HG03571 (cell line): ENCODE measurements around the gene GNPTAB.
"Not testable (repeated sequence)": the region's sequence is repeated elsewhere in the genome, so short reads cannot be mapped to it uniquely, and the experiment has no call there.

Experiments
- ATAC-seq: cut with Tn5 transposase; IDR thresholded peaks from one replicate; pipeline ENCODE4 v1.9.1; 2021; ENCODE audit not compliant: unreplicated experiment

GNPTAB gene

GRCh38 chr12:101740566-101740965 is 90.2 kb downstream of the GNPTAB start:
- no peak for ATAC-seq

GRCh38 chr12:101738920-101739665 is 91.7 kb downstream of the GNPTAB start, which contains the start of gene SYCP3:
TSS of gene SYCP3 (minus strand) at chr12:101739462. CDS start at chr12:101737935, 1,527 bp downstream.
- no peak for ATAC-seq

GRCh38 chr12:101737476-101737875 is 93.3 kb downstream of the GNPTAB start:
- no peak for ATAC-seq

- ATAC-seq: not testable (repeated sequence)
These were observed 96.3 kb downstream of the GNPTAB start for GRCh38 chr12:101734482-101734881.

GRCh38 chr12:101733166-101733565 is 97.6 kb downstream of the GNPTAB start:
- peak; percentile 57 for ATAC-seq

- no peak for ATAC-seq
These were observed 98.4 kb downstream of the GNPTAB start for GRCh38 chr12:101732318-101732717.

GRCh38 chr12:101729842-101730241 is 100.9 kb downstream of the GNPTAB start:
- no peak for ATAC-seq

- ATAC-seq: no peak
These were observed 103.7 kb downstream of the GNPTAB start for GRCh38 chr12:101727098-101727497.

GRCh38 chr12:101722392-101722791 is 108.4 kb downstream of the GNPTAB start:
- no peak for ATAC-seq

- ATAC-seq: no peak
These were observed 110.6 kb downstream of the GNPTAB start for GRCh38 chr12:101720118-101720517.

- ATAC-seq: no peak
These were observed 111.2 kb downstream of the GNPTAB start for GRCh38 chr12:101719566-101719965.

- ATAC-seq: no peak
These were observed 115.8 kb downstream of the GNPTAB start for GRCh38 chr12:101714877-101715444.

- ATAC-seq: no peak
These were observed 116.8 kb downstream of the GNPTAB start for GRCh38 chr12:101713930-101714329.

GRCh38 chr12:101713059-101713682 is 117.6 kb downstream of the GNPTAB start:
- ATAC-seq: no peak

- no peak for ATAC-seq
These were observed 120.5 kb downstream of the GNPTAB start for GRCh38 chr12:101710288-101710687.

GRCh38 chr12:101707131-101707782 is 123.5 kb downstream of the GNPTAB start:
- ATAC-seq: no peak

GRCh38 chr12:101706403-101706802 is 124.4 kb downstream of the GNPTAB start:
- ATAC-seq: no peak

- no peak for ATAC-seq
These were observed 127.3 kb downstream of the GNPTAB start for GRCh38 chr12:101703487-101703886.

GRCh38 chr12:101700299-101700820 is 130.4 kb downstream of the GNPTAB start:
- no peak for ATAC-seq

GRCh38 chr12:101698800-101699347 is 131.9 kb downstream of the GNPTAB start:
- no peak for ATAC-seq
